Suprapubic skin (tissue), 4 donors: ENCODE measurements around the gene GLUD1. TPM values are rescaled to one million over a fixed set of nuclear protein-coding genes. Genes with fewer than 3 reads are reported as not detected.
"Not testable (repeated sequence)": the region's sequence is repeated elsewhere in the genome, so short reads cannot be mapped to it uniquely, and the experiment has no call there.

Source experiments
- DNase-seq, 2 donors: peaks; one replicate each; pipeline ENCODE4 v3.0.0-alpha.2; 2019; ENCODE audit warnings: low spot score in 2 of 2
- H3K27ac ChIP-seq: fragments of 200-600 bp; sonication (generic); one replicate; pipeline ENCODE4 v1.5.1; 2019
- H3K27me3 ChIP-seq: fragments of 200-600 bp; sonication (generic); one replicate; pipeline ENCODE4 v1.5.1; 2019
- H3K36me3 ChIP-seq: fragments of 200-600 bp; sonication (generic); one replicate; pipeline ENCODE4 v1.5.1; 2019
- H3K4me1 ChIP-seq: fragments of 200-600 bp; sonication (generic); one replicate; pipeline ENCODE4 v1.5.1; 2019
- H3K4me3 ChIP-seq: fragments of 200-600 bp; sonication (generic); one replicate; pipeline ENCODE4 v1.5.1; 2019; ENCODE audit warnings: mild to moderate bottlenecking
- H3K9me3 ChIP-seq: fragments of 200-600 bp; sonication (generic); one replicate; pipeline ENCODE4 v1.5.1; 2019
- CTCF ChIP-seq, 2 donors: fragments of 200-600 bp in 1 of 2; fragments of 450-650 bp in 1 of 2; sonication (generic) in 1 of 2; IDR thresholded peaks; one replicate each; pipeline ENCODE4 v1.5.1; 2016 to 2019; ENCODE audit warnings: antibody characterized with exemption in 2 of 2, mild to moderate bottlenecking in 1 of 2, moderate library complexity in 1 of 2
- EP300 ChIP-seq: sonication (generic); formaldehyde crosslinking; IDR thresholded peaks from one replicate; pipeline ENCODE4 v1.6.1; 2017; ENCODE audit warnings: antibody characterized with exemption
- POLR2A ChIP-seq, 2 donors: fragments of 450-650 bp; IDR thresholded peaks; one replicate each; pipeline ENCODE4 v1.6.1; 2017; ENCODE audit warnings: antibody characterized with exemption in 2 of 2, mild to moderate bottlenecking in 2 of 2, moderate library complexity in 2 of 2
- POLR2AphosphoS5 ChIP-seq, 3 donors: sonication (generic); formaldehyde crosslinking; IDR thresholded peaks; one replicate each; pipeline ENCODE4 v1.6.1; 2017; ENCODE audit warnings: antibody characterized with exemption in 3 of 3
- WGBS: methylation state at CpG from one replicate; pipeline ENCODE4 v1.1.5; 2018; 5-methylcytosine and 5-hydroxymethylcytosine counted together
- total RNA-seq, 4 donors: library from RNA; depleted of rRNA; stranded (reverse); fragments of >200 nt; gene quantifications; one replicate each; pipeline ENCODE4 v1.1.0, GENCODE V29; 2016

GLUD1 gene
- total RNA-seq, 4 donors from 2014 or later, result 160 to 187 (median 174) TPM

- TF ChIP-seq EP300, result no peak
- no peak for TF ChIP-seq POLR2A (IDR thresholded peaks at IDR 0.05)
- no peak for TF ChIP-seq CTCF (IDR thresholded peaks at IDR 0.05)
- TF ChIP-seq POLR2AphosphoS5 (IDR thresholded peaks at IDR 0.05), result no peak
- Histone ChIP-seq H3K27me3 (no peaks in the 10 kb centered on the region), H3K4me1 (no peaks in the 10 kb centered on the region), H3K36me3 (peaks cover 66% of the 10 kb centered on the region), H3K4me3 (no peak overlapping the region), H3K27ac (no peak overlapping the region), H3K9me3 (no peaks in the 10 kb centered on the region)
- no peak for DNase-seq
- 82% methylated on average over 7 of the region's 7 CpGs for WGBS
These were observed 10.9 kb upstream of the GLUD1 start for GRCh38 chr10:87105446-87106124.

- H3K27me3 ChIP-seq, H3K4me1 ChIP-seq, H3K4me3 ChIP-seq, H3K9me3 ChIP-seq, DNase-seq, H3K27ac ChIP-seq: not testable (repeated sequence)
- H3K36me3 ChIP-seq, result peaks cover 60% of the 10 kb centered on the region
- WGBS, result 94% methylated on average over 8 of the region's 8 CpGs
These were observed 10.1 kb upstream of the GLUD1 start for GRCh38 chr10:87104727-87105126.

GRCh38 chr10:87101996-87102395, 7.4 kb upstream of the GLUD1 start:
- TF ChIP-seq POLR2A (IDR thresholded peaks at IDR 0.05) (no peak), CTCF (IDR thresholded peaks at IDR 0.05) (no peak), EP300 (no peak), POLR2AphosphoS5 (IDR thresholded peaks at IDR 0.05) (no peak)
- WGBS, result 96% methylated on average over 2 of the region's 2 CpGs

GRCh38 chr10:87095236-87095945, 748 bp upstream of the GLUD1 start:
- whole genome bisulfite sequencing, result under 1% methylated on average over 32 of the region's 60 CpGs
- TF ChIP-seq POLR2A (IDR thresholded peaks at IDR 0.05) (peak in 1 of 2 donors; percentile 44), EP300 (no peak), POLR2AphosphoS5 (IDR thresholded peaks at IDR 0.05) (peak in 2 of 3 donors; percentile 85 to 87)

More at GRCh38 chr10:87101996-87102395, 7.4 kb upstream of the GLUD1 start:
- H3K36me3 ChIP-seq, result peaks cover 41% of the 10 kb centered on the region
- no peak overlapping the region for H3K4me3 ChIP-seq
- no peaks in the 10 kb centered on the region for H3K4me1 ChIP-seq
- H3K27ac ChIP-seq, result no peak overlapping the region
- H3K27me3 ChIP-seq, result no peaks in the 10 kb centered on the region
- DNase-seq, result no peak
- no peaks in the 10 kb centered on the region for H3K9me3 ChIP-seq

GRCh38 chr10:87093632-87094372, 841 bp downstream of the GLUD1 start:
- DNase-seq, result peak; percentile 88 to 91
- peak overlapping the region; percentile 100 for H3K27ac ChIP-seq
- 2% methylated on average over 18 of the region's 39 CpGs for WGBS
- H3K4me1 ChIP-seq, result peaks cover 51% of the 10 kb centered on the region
- H3K4me3 ChIP-seq, result peak overlapping the region; percentile 91
- H3K27me3 ChIP-seq, result no peaks in the 10 kb centered on the region
- no peak for TF ChIP-seq POLR2A (IDR thresholded peaks at IDR 0.05)
- TF ChIP-seq EP300, result no peak
- no peak for TF ChIP-seq POLR2AphosphoS5 (IDR thresholded peaks at IDR 0.05)
- no peak for TF ChIP-seq CTCF (IDR thresholded peaks at IDR 0.05)
- no peaks in the 10 kb centered on the region for H3K9me3 ChIP-seq
- H3K36me3 ChIP-seq, result peaks cover 1% of the 10 kb centered on the region

More at GRCh38 chr10:87095236-87095945, 748 bp upstream of the GLUD1 start:
- peaks cover 41% of the 10 kb centered on the region for H3K4me1 ChIP-seq
- peak; percentile 89 to 91 for DNase-seq
- H3K9me3 ChIP-seq, result no peaks in the 10 kb centered on the region
- H3K4me3 ChIP-seq, result peak overlapping the region; percentile 91
- no peaks in the 10 kb centered on the region for H3K27me3 ChIP-seq
- H3K27ac ChIP-seq, result peak overlapping the region; percentile 100
- H3K36me3 ChIP-seq, result peaks cover 4% of the 10 kb centered on the region
